IPS DF 4.7 (cell line): ENCODE measurements around the gene E2F1.

Source experiments
- DNase-seq: peaks from one replicate; pipeline ENCODE4 v3.0.0-alpha.2; 2013; ENCODE audit warnings: low spot score; ENCODE audit errors: extremely low read depth

Gene E2F1

GRCh38 chr20:33686100-33686983 is at the start of gene E2F1:
Gene E2F1 (minus strand): TSS chr20:33686385. CDS start chr20:33686264, 121 bp downstream.
- no peak for DNase-seq

GRCh38 chr20:33733654-33734576 is 47.7 kb upstream of the E2F1 start:
- no peak for DNase-seq

DNA sequence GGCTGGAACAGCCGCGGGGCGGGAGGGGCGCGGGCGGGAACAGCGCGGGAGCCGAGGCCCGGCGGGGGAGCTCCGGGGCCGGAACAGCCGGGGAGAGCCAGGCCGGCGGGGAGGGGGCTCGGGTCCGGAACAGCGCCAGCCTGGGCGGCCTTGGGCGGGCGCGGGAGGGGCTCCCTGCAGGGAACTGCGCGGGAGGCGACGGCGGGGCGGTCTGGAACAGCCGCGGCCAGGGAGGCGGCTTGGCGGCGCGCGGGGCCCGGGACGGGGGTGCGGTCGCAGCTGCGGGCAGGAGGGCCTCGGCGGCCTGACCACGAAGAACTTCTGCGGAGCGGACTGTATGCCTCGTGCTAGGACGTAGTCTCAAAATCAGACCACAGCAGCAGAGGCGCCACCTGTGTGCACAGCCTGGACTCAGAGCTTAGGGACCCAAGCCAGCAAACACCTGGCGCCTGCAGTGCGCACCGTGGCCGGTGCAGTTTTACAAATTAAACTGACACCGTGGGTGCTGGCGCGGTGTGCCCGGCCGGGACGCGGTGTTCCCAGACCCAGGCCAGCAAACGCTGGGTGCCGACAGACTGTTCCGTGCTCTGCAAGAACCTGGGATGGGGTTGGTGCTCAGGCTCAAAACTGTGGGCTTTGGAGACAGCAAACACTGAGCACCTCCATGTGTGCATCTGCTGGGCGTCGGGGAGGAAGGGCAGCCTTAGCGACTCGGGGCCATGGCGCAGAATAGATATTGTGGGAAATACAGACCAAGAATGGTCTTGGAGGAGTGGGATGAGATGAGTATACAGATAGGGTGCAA is 46.2 kb upstream of the E2F1 start:
- DNase-seq = no peak

DNA sequence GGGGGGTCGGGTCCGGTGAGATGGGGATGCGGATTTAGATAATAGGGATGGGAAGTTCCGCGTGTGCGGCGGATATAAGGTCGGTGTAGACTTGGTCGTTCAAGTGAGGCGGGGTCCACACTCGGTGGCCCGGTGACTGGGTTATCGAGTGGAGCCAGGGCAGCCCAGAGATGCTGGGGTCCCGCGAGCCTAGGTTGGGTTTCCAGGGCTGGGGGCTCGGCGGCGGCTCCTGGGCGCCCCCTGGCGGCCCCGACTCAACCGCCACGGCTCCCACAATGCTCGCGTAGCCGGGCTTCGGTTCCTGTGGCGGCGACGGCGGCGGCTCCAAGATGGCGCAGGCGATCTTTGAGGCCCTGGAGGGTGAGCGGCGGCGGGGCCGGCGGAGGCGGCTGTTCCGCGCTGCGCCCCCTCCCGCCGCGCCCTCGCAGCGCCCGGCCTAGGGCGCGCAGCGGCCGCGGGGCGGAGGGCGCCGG is 45.5 kb upstream of the E2F1 start, which contains the start of gene ZNF341:
Gene ZNF341 (plus strand): TSS at position 304 of the 473 bp plus-strand sequence. CDS start 26 bp downstream, at position 330.
- DNase-seq = no peak

DNA sequence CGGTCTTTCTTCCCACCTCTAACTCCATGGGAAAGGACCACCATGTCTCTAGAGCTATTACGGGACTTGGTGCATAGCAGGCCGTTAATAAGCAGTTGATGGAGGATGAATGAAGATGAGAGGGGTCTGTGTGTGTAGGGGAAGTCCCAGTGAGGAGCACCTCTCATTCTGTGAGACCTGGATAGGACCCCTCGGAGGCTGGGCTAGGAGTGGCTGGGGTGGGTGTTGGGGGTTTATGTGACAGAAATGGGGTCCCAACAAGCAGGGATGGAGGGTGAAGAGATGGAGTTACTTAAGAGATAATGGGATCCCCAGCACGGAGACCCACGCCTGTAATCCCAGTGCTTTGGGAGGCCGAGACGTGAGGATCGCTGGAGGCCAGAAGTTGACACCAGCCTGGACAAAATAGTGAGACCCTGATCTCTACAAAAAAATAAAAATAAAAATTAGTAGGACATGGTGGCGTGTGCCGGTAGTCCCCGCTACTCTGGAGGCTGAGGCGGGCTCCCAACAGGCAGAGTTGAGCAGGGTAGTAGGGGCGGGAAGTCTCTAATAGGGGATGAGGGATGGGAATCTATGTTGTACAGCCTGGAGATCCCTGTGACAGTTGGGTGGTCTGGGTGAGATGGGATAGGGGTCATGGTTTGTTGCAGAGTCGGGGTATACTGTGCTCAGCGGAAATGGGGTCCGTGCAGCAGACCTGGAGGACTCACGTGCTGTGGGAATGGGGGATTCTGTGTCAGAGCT is 44.9 kb upstream of the E2F1 start:
- no peak for DNase-seq

GRCh38 chr20:33729101-33729500 is 42.9 kb upstream of the E2F1 start:
- no peak for DNase-seq

DNA sequence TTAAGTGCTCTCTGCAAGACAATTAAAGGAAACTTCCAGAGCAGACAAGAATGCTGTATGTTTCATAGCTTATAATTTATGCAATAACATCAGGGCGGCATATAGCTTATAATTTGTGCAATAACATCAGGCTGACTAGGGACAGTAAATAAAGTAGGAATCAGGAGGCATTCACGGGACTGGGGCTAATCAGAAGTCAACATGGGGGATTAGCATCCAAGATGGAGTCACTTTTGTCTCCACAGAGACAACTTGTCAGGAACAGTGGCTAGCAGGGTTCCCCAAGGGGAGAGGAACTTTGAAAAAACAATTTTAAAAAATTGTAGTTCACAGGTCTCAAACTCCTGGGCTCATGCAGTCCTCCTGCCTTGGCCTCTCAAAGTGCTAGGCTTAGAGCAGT is 42.3 kb upstream of the E2F1 start:
- DNase-seq = no peak

DNA sequence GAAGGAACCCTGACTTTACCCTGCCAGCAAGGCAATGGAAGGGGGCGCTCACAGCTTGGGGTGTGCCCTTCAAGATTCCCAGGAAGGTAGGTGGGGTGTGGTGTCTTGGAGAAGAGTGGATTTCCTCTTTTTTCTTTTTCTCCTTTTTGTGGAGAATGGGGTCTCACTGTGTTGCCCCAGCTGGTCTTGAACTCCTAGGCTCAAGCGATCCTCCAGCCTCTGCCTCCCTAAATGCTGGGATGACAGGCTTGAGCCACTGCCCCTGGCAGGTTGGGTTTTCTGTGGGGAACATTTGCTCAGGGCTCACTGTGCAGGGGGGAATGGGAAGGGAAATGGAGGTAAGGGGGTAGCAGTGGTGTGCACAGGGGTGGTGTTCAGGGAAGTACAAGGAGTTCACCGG is 41.6 kb upstream of the E2F1 start:
- DNase-seq = no peak

- no peak for DNase-seq
Observed at GRCh38 chr20:33727115-33727479, 40.9 kb upstream of the E2F1 start.

DNA sequence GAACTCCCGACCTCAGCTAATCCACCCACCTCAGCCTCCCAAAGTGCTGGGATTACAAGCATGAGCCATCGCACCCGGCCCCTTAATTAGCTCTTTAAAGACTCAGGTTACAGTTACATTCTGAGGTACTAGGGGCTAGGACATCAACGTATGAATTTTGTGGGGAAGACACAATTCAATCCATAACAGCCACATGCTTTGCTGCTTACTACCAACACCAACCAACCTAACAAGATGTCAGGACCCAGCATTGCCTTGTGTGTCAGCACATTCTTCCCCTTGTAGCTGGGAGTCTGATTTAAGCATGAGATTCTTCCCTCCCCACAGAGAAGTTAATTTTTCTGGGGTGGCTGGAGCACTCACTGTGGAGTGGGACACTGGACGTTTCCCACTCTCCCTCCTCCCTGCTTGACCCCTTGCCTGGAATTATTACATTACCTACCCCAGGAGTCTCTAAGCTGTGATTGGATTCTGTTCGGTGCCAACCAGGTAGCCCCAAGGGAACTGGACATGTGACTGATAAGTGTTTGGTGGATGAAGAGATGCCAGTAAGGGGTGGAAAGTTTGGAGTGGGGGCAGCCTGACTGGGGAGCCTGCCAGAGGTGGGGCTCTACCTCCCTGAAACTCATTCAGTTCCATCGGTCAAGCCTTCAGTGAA is 39.6 kb upstream of the E2F1 start:
- DNase-seq = no peak

- DNase-seq = no peak
Observed at GRCh38 chr20:33724439-33725094, 38.4 kb upstream of the E2F1 start.

DNA sequence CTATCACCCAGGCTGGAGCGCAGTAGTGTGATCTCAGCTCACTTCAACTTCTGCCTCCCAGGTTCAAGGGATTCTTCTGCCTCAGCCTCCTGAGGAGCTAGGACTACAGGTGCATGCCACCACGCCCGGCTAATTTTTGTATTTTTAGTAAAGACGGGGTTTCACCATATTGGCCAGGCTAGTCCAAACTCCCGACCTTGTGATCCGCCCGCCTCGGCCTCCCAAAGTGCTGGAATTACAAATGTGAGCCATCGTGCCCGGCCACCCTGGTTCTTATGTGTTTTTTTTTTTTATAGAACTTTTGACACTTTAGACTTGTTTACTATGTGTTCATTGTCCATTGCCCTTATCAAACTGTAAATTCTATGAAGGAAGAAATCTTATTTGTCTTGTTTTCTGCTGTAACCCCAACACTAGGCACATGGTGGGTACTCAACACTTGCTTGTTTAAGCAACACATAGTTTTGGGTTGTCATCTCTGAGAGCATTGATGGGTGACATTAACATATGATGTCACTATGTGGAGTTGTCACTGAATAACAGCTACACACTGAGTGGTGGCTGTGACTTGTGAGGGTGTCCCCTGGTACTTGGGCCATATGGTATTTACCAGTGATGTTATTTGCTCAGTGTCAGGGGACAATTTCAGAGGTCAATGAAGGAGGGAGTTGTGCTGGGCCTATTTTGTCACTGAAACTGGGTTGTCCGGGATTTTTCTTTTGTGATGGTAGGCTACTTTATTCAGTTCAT is 35.4 kb upstream of the E2F1 start:
- DNase-seq = no peak

DNA sequence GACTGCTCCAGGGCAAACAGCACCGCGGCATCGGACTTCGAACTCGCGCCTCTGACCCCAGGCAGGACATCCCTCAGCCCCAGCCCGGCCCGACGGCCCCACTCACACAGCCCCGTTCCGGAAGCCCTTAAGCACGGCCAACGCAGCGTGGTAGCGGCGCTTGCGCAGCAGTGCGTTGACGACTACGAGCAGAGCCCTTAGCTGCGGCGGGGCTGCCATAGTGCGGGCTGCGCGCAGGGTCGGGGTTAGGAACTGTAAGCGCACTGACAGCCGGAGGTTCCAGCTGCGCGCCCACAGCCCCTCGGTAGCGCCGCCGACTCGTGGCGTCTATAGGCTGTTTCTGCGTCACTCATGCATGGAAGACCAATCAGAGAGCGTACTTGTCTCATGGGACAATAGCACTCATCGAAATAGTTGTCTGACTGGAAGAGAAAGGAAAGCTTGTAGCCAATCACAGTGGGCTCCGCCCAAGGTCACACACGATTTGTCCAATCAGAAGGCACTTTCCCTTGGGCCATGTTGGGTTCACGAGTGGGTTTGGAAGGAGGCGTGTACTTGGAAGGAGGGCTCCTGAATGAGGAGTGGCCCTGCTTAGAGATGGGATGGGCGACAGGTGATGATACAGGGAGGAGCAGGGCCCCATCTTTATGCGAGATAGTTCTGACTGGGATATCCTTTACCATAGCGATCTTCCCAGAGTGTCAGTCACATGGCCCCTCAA is 34.0 kb upstream of the E2F1 start, which contains the start of gene PXMP4:
Gene PXMP4 (minus strand): TSS at position 322 of the 721 bp plus-strand sequence. CDS start 103 bp downstream, at position 219.
- DNase-seq = peak; percentile 99

- DNase-seq = no peak
Observed at GRCh38 chr20:33719277-33719988, 33.2 kb upstream of the E2F1 start.

DNA sequence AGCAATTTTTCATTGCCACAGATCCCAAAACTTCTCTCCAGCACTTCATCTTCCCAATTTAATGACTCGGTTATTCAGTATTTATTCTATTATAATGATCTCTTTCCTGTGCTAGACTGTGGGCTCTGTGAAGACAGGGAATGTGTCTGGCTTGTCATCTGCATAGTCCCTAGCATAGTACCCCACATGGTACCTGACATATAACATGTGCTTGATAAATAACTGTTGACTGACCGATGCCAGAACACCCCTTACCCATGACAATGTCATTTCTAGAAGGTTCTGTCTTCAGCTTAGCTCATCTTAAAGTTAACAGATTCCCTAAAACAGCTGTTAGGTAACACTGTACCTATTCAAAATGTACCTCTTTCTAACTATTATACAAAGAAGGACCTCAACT is 30.3 kb upstream of the E2F1 start:
- no peak for DNase-seq

DNA sequence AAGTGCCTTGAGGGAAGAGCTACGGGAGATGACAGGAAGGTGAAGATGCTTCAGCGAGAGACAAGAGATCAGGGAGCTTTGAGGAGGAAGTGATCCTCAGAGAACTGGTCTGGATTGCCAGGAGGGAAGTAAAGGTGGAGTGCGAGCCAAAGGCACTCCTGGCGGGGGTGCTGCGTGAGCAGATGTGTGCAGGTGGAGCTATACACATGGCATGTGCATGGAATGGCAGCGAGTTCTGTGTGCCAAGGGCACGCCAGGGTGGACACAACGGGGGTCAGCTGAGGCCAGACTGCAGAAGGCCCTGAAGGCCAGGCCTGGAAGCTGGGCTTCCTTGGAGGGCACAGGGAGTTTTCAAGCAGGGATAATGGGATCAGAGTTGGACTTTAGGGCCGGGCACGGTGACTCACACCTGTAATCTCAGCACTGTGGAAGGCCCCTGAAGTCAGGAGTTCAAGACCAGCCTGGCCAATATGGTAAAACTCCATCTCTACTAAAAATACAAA is 27.7 kb upstream of the E2F1 start:
- DNase-seq = no peak

DNA sequence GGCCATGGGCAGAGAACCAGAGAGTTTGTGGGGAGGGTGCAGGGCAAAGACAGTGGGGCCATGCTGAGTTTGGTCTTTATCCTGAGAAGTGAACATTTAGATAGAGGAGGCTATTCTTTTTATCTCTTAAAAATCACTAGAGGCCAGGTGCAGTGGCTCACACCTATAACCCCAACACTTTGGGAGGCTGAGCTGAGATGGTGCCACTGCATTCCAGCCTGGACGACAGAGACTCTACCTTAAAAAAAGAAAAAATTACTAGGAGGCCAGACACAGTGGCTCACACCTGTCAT is 25.2 kb upstream of the E2F1 start:
- DNase-seq = no peak
